ENCODE data around the gene SOX4. TPM values are rescaled to one million over a fixed set of nuclear protein-coding genes. Genes with fewer than 3 reads are reported as not detected.

Gene SOX4
- total RNA-seq, 1 experiment from 2014 or later: 67.0 TPM

DNA sequence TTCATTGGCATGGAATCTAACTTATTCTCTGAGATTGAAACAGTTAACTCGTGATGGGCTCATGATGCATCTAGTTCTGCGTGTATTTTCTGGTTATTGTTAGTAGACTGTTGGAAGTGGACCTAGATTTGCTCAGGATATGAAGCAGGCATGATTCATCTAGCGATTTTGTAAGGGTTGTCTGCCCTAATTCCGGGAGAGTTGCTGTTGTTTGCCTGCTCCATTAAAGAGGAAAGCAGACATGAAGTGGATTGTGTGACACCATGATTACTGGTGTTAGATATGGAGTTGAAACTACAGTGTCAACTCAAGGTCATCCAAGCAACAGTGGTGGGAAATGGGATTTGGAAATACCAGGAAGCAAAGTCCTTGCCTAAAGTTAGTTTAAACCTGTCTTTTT is 41.0 kb downstream of the SOX4 start:
- RAD21 ChIA-PET (ENCODE audit: low non-redundant PET in 1 of 2, low total read pairs in 2 of 2, uncharacterized antibody in 2 of 2, unreplicated experiment in 2 of 2): no interaction called here
- Histone ChIP-seq H3K27ac (ENCODE audit: low read depth, low read length) (no peak overlapping the region), H3K9me3 (ENCODE audit: control insufficient read depth in 1 of 2, insufficient read depth in 1 of 2, low read depth in 1 of 2, low read length in 2 of 2) (no peaks in the 10 kb centered on the region), H2AFZ (ENCODE audit: low read depth, low read length, poor library complexity, severe bottlenecking) (peak overlapping the region; percentile 46), H3K4me3 (replicated peaks in 1 of 2; ENCODE audit: low read depth in 1 of 2, low read length in 2 of 2) (no peak overlapping the region), H3K4me1 (ENCODE audit: control insufficient read depth in 1 of 2, insufficient read depth in 2 of 2, low read length in 2 of 2) (no peaks in the 10 kb centered on the region), H3K27me3 (ENCODE audit: insufficient read depth, low read length) (no peaks in the 10 kb centered on the region), H3K79me2 (ENCODE audit: insufficient read depth, low read length) (no peaks in the 10 kb centered on the region), H4K20me1 (ENCODE audit: insufficient read depth) (no peaks in the 10 kb centered on the region), H3K9me2 (ENCODE audit: insufficient read depth) (no peaks in the 10 kb centered on the region), H3K36me3 (ENCODE audit: control insufficient read depth in 1 of 2, insufficient read depth in 2 of 2, low read length in 2 of 2) (no peaks in the 10 kb centered on the region), H3K9ac (ENCODE audit: low read length) (no peak overlapping the region), H3K4me2 (ENCODE audit: low read length) (no peak overlapping the region)
- intact Hi-C loops (cut with micrococcal nuclease): no loop called here
- TF ChIP-seq ELF1 (IDR thresholded peaks at IDR 0.05; ENCODE audit: borderline replicate concordance, low read depth) (no peak), YY1 (IDR thresholded peaks at IDR 0.05; ENCODE audit: extremely low read depth, insufficient replicate concordance, low read depth, low read length) (no peak), FOSL1 (IDR thresholded peaks at IDR 0.05; ENCODE audit: low read depth) (no peak), ZNF274 (IDR thresholded peaks at IDR 0.05; ENCODE audit: low read depth, low read length) (no peak), RAD21 (IDR thresholded peaks at IDR 0.05; ENCODE audit: low read depth) (no peak), POLR2AphosphoS5 (IDR thresholded peaks at IDR 0.05; ENCODE audit: low read depth, low read length) (no peak), TCF7L2 (IDR thresholded peaks at IDR 0.05; ENCODE audit: borderline replicate concordance, extremely low read depth, insufficient read depth, insufficient read length) (no peak), EZH2 (IDR thresholded peaks at IDR 0.05) (no peak), EGR1 (IDR thresholded peaks at IDR 0.05; ENCODE audit: low read depth) (no peak)
- TF ChIP-seq, protein P1, sequence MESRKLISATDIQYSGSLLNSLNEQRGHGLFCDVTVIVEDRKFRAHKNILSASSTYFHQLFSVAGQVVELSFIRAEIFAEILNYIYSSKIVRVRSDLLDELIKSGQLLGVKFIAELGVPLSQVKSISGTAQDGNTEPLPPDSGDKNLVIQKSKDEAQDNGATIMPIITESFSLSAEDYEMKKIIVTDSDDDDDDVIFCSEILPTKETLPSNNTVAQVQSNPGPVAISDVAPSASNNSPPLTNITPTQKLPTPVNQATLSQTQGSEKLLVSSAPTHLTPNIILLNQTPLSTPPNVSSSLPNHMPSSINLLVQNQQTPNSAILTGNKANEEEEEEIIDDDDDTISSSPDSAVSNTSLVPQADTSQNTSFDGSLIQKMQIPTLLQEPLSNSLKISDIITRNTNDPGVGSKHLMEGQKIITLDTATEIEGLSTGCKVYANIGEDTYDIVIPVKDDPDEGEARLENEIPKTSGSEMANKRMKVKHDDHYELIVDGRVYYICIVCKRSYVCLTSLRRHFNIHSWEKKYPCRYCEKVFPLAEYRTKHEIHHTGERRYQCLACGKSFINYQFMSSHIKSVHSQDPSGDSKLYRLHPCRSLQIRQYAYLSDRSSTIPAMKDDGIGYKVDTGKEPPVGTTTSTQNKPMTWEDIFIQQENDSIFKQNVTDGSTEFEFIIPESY (IDR thresholded peaks at IDR 0.05; ENCODE audit: extremely low read depth, insufficient replicate concordance, low read length): no peak
- TF ChIP-seq, protein P2, sequence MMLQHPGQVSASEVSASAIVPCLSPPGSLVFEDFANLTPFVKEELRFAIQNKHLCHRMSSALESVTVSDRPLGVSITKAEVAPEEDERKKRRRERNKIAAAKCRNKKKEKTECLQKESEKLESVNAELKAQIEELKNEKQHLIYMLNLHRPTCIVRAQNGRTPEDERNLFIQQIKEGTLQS (IDR thresholded peaks at IDR 0.05): no peak
- BruUV-seq (replicated peaks): no TSS peak
- CTCF ChIA-PET: no interaction called here
- ATAC-seq (no peak), DNase-seq (ENCODE audit: low read depth, low spot score) (no peak)
- POLR2A ChIA-PET: no interaction called here
